Neural cell (in vitro differentiated cells): Measurements from ENCODE around the gene PGBD2.
"Not testable (repeated sequence)": the region's sequence is repeated elsewhere in the genome, so short reads cannot be mapped to it uniquely, and the experiment has no call there.

ENCODE experiments used
- EP300 ChIP-seq: fragments of 450-650 bp; conservative IDR thresholded peaks from 2 replicates; pipeline ENCODE4 v1.6.1; 2014; ENCODE audit warnings: antibody characterized with exemption, mild to moderate bottlenecking, moderate library complexity; ENCODE audit not compliant: poor library complexity, severe bottlenecking
- EZH2 ChIP-seq: fragments of 200-600, 300-800 bp; shearing (Covaris generic), sonication (generic); IDR thresholded peaks from 2 replicates; pipeline ENCODE4 v1.6.1; 2014; ENCODE audit warnings: antibody characterized with exemption, low read length, borderline replicate concordance, mild to moderate bottlenecking; ENCODE audit not compliant: insufficient read depth, poor library complexity, severe bottlenecking
- MXI1 ChIP-seq: fragments of 450-650 bp; conservative IDR thresholded peaks from 2 replicates; pipeline ENCODE4 v1.6.1; 2014; ENCODE audit warnings: antibody characterized with exemption, mild to moderate bottlenecking; ENCODE audit not compliant: poor library complexity, severe bottlenecking
- POLR2AphosphoS5 ChIP-seq: IDR thresholded peaks from 2 replicates; pipeline ENCODE4 v1.6.1; 2012
- RAD21 ChIP-seq: fragments of 450-650 bp; conservative IDR thresholded peaks from 2 replicates; pipeline ENCODE4 v1.6.1; 2014; ENCODE audit warnings: antibody characterized with exemption, mild to moderate bottlenecking, moderate library complexity
- REST ChIP-seq: IDR thresholded peaks from 2 replicates; pipeline ENCODE4 v1.6.1; 2012; ENCODE audit warnings: borderline replicate concordance
- SMC3 ChIP-seq: fragments of 450-650 bp; conservative IDR thresholded peaks from 2 replicates; pipeline ENCODE4 v1.6.1; 2014; ENCODE audit warnings: antibody characterized with exemption, mild to moderate bottlenecking, moderate library complexity; ENCODE audit not compliant: poor library complexity
- TF ChIP-seq, protein P1 (sequence below): fragments of 450-650 bp; IDR thresholded peaks from 2 replicates; pipeline ENCODE4 v1.5.1; 2014; ENCODE audit warnings: antibody characterized with exemption, mild to moderate bottlenecking, moderate library complexity; ENCODE audit not compliant: poor library complexity, severe bottlenecking

GRCh38 chr1:248927283-248927682 is 21.2 kb downstream of the PGBD2 start:
- TF ChIP-seq, protein P1, sequence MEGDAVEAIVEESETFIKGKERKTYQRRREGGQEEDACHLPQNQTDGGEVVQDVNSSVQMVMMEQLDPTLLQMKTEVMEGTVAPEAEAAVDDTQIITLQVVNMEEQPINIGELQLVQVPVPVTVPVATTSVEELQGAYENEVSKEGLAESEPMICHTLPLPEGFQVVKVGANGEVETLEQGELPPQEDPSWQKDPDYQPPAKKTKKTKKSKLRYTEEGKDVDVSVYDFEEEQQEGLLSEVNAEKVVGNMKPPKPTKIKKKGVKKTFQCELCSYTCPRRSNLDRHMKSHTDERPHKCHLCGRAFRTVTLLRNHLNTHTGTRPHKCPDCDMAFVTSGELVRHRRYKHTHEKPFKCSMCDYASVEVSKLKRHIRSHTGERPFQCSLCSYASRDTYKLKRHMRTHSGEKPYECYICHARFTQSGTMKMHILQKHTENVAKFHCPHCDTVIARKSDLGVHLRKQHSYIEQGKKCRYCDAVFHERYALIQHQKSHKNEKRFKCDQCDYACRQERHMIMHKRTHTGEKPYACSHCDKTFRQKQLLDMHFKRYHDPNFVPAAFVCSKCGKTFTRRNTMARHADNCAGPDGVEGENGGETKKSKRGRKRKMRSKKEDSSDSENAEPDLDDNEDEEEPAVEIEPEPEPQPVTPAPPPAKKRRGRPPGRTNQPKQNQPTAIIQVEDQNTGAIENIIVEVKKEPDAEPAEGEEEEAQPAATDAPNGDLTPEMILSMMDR: not testable (repeated sequence)
- not testable (repeated sequence) for TF ChIP-seq EP300, POLR2AphosphoS5, RAD21, EZH2, REST, MXI1, SMC3
